Ishikawa (cell line): ENCODE data around the gene NKD2.

ENCODE experiments used
- CEBPB ChIP-seq: IDR thresholded peaks from 2 replicates; pipeline ENCODE4 v1.6.1; 2012
- CREB1 ChIP-seq: IDR thresholded peaks from 2 replicates; pipeline ENCODE4 v1.6.1; 2012; ENCODE audit warnings: low read depth
- EGR1 ChIP-seq: IDR thresholded peaks from 2 replicates; pipeline ENCODE4 v1.6.1; 2012
- EP300 ChIP-seq: IDR thresholded peaks from 2 replicates; pipeline ENCODE4 v1.6.1; 2012; ENCODE audit warnings: borderline replicate concordance
- FOXM1 ChIP-seq: IDR thresholded peaks from 2 replicates; pipeline ENCODE4 v1.6.1; 2012; ENCODE audit warnings: low read depth, borderline replicate concordance
- MAX ChIP-seq: IDR thresholded peaks from 2 replicates; pipeline ENCODE4 v1.6.1; 2012
- NFIC ChIP-seq: IDR thresholded peaks from 2 replicates; pipeline ENCODE4 v1.6.1; 2012
- RAD21 ChIP-seq: IDR thresholded peaks from 2 replicates; pipeline ENCODE4 v1.6.1; 2012; ENCODE audit warnings: low read depth
- REST ChIP-seq: IDR thresholded peaks from 2 replicates; pipeline ENCODE4 v1.6.1; 2012; ENCODE audit warnings: low read depth, mild to moderate bottlenecking
- TAF1 ChIP-seq: IDR thresholded peaks from 2 replicates; pipeline ENCODE4 v1.6.1; 2012; ENCODE audit warnings: low read depth, mild to moderate bottlenecking
- TCF12 ChIP-seq: IDR thresholded peaks from 2 replicates; pipeline ENCODE4 v1.6.1; 2012; ENCODE audit warnings: low read depth
- TEAD4 ChIP-seq: IDR thresholded peaks from 2 replicates; pipeline ENCODE4 v1.6.1; 2012
- USF1 ChIP-seq: IDR thresholded peaks from 2 replicates; pipeline ENCODE4 v1.6.1; 2012
- YY1 ChIP-seq: IDR thresholded peaks from 2 replicates; pipeline ENCODE4 v1.6.1; 2012; ENCODE audit warnings: low read depth
- ZBTB7A ChIP-seq: IDR thresholded peaks from 2 replicates; pipeline ENCODE4 v1.6.1; 2012; ENCODE audit warnings: low read depth

NKD2 gene

GRCh38 chr5:1041225-1042143, 32.9 kb downstream of the NKD2 start:
- no peak for TF ChIP-seq TAF1
- no peak for TF ChIP-seq TEAD4
- TF ChIP-seq MAX = no peak
- no peak for TF ChIP-seq CREB1
- TF ChIP-seq ZBTB7A = no peak
- TF ChIP-seq NFIC = no peak
- no peak for TF ChIP-seq CEBPB
- no peak for TF ChIP-seq YY1
- TF ChIP-seq REST = no peak
- no peak for TF ChIP-seq EGR1
- TF ChIP-seq EP300 = no peak

GRCh38 chr5:1042626-1043025, 34.0 kb downstream of the NKD2 start:
- no peak for TF ChIP-seq USF1
- TF ChIP-seq MAX = no peak
- TF ChIP-seq TCF12 = no peak
- no peak for TF ChIP-seq YY1
- no peak for TF ChIP-seq FOXM1
- no peak for TF ChIP-seq CREB1
- TF ChIP-seq NFIC = no peak

GRCh38 chr5:1043327-1043726, 34.7 kb downstream of the NKD2 start:
- TF ChIP-seq TEAD4 (no peak), EGR1 (no peak), FOXM1 (no peak), TAF1 (no peak), YY1 (no peak), USF1 (no peak), CREB1 (no peak), ZBTB7A (no peak), MAX (no peak)

- TF ChIP-seq EGR1 (no peak), NFIC (no peak)
These were observed 35.5 kb downstream of the NKD2 start for GRCh38 chr5:1044117-1044516.

GRCh38 chr5:1045960-1046560, 37.5 kb downstream of the NKD2 start:
- TF ChIP-seq FOXM1 (no peak), REST (no peak), EP300 (no peak), TEAD4 (no peak), CEBPB (no peak), USF1 (no peak), EGR1 (no peak), YY1 (no peak), TCF12 (no peak), CREB1 (no peak), TAF1 (no peak), NFIC (no peak), MAX (no peak), ZBTB7A (no peak), RAD21 (no peak)
